ENCODE measurements around the gene MROH9. TPM values are rescaled to one million over a fixed set of nuclear protein-coding genes. Genes with fewer than 3 reads are reported as not detected.

Gene MROH9
- total RNA-seq, 2 experiments from 2014 or later = not detected

- CTCF ChIA-PET = no interaction called here
- H3K27ac Mint-ChIP-seq = no peak overlapping the region
- POLR2A ChIA-PET = no interaction called here
- no peaks in the 10 kb centered on the region for H3K9me3 Mint-ChIP-seq
- H3K36me3 Mint-ChIP-seq (ENCODE audit: low read depth) = no peaks in the 10 kb centered on the region
- no peaks in the 10 kb centered on the region for H3K4me1 Mint-ChIP-seq
- no peak for DNase-seq
- no peaks in the 10 kb centered on the region for H3K27me3 Mint-ChIP-seq
- no peak overlapping the region for H3K4me3 Mint-ChIP-seq
Observed at GRCh38 chr1:171112119-171112518, 176.8 kb downstream of the MROH9 start.

DNA sequence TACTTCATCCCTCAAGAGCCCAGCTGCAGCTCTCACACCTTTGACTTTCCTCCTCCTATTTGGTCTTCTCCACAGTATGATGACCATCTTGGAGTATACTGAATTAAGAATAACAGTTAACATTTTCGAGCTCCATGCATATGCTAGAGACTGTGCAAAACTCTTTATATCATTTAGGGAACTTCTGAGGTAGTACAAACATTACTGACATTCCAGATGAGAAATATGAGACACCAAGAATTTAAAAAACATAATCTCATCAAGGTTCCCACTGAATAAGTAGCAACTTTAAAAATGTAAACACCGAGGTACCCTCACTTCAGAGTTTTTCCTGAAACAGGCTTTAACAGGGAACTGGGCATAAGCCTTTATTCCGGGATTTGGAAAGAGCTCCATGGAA is 178.0 kb downstream of the MROH9 start:
- H3K27ac Mint-ChIP-seq = no peak overlapping the region
- ChIA-PET POLR2A (no interaction called here), CTCF (no interaction called here)
- peaks cover 2% of the 10 kb centered on the region for H3K27me3 Mint-ChIP-seq
- no peaks in the 10 kb centered on the region for H3K36me3 Mint-ChIP-seq (ENCODE audit: low read depth)
- no peaks in the 10 kb centered on the region for H3K4me1 Mint-ChIP-seq
- no peak overlapping the region for H3K4me3 Mint-ChIP-seq
- no peaks in the 10 kb centered on the region for H3K9me3 Mint-ChIP-seq
- DNase-seq = no peak

Other genes starting within 250 kb of the MROH9 start
- not detected for gene FMO3, start 155.4 kb downstream of the MROH9 start, total RNA-seq
- not detected for gene FMO2, start 249.8 kb downstream of the MROH9 start, total RNA-seq

Measured in activated CD4-positive, alpha-beta memory T cell treated with anti-CD3 and anti-CD28 coated beads, Interleukin-2, amount 10 ng/mL, durations not matched to agents 7 days and 5 days (primary cell).